Embryonic facial prominence (tissue), 1 donor: ENCODE results near the gene TRAF4.

Experiments used
- DNase-seq: peaks from one replicate; pipeline ENCODE4 v3.0.0-alpha.2; 2016; ENCODE audit errors: extremely low spot score

Gene TRAF4

DNA sequence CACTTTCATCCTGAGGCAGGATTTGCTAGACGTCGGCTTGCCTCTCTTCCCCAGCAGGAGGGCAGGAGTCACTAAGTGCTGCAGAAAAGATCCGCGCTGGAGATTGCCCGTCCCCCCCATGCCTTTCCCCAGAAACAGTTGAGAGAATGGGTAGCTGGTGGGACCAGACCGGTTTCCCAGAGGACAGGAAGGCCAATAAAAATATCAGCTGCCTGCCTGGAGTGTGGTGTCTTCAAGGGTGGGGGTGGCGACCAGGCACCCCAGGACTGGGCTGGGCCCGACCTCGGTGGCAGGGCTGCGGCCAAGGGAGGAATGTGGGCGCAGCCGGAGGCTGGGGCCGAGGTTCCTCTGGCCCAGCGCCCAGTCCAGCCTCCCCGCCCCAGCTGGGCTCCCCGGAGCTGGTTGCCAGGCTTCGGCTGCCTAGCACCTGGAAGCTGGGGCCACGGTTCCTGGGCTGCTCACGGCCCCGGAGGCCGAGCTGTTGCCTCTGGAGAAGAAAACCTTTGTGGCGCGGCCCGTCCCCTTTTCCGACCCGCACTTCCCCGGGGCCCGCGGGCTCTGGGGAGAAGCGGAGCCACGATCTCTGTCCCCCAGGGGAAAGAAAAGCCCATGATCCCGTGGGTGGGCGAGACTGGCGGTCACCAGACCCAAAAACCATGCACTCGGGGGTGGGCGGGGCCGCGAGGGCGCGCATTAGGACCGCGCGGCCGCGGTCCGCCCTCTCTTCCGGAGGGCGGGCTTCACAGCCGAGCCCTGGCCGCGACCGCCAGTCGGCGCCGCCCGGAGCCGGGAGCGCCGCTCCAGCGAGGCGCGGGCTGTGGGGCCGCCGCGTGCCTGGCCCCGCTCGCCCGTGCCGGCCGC, at the start of gene TRAF4:
Gene TRAF4 (plus strand): TSS at position 769 of the 861 bp plus-strand sequence. CDS start 102 bp downstream, outside the sequence.
- DNase-seq: peak; percentile 44

DNA sequence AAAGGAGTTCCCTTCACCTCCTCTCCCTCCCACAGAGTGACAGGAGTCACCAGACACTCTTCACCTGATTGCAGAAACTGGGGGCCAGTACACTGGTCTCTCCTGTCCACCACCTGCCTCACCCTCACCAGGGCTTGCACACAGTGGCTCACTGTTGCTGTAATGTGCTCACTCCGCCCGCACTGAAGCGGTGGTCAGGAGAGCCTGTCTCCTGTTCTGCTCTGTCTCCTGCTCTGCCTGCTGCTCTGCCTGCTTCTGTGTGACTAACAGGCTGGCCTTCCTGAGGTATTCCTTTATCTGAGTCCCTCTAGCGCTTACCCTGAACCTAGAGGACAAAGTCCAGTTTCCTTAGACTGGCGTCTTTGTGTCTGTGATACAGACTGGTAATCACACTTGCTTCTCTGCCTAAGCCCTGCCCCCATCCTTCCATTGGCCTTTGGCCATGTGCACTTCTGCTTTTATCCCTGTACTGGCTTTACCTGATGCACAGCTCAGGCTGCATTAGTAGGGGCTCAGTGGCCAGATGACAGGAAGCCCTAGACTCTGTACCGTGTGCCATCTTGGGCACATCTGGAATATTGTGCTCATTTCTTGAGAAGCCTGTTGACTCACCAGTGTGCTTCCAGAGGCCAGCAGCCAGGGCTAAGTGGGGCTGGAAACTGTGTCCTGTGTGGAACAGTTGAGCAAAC, 45.4 kb upstream of the TRAF4 start:
- DNase-seq: no peak

DNA sequence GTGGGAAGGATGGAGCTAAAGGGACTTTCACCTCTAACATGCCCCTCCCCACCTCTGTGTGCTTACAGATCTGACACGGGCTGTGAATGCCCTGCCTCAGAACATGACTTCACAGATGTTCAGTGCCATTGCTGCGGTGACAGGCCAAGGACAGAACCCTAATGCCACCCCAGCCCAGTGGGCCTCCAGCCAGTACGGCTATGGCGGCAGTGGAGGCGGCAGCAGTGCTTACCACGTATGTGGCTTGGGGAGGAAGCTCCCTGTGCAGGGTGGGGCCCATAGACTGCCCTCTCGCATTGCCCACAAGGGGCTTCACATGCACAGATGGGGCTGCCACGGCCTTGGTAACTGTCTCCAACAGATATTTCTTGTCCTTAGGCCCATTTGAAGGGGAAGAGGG, 43.5 kb upstream of the TRAF4 start:
- no peak for DNase-seq

DNA sequence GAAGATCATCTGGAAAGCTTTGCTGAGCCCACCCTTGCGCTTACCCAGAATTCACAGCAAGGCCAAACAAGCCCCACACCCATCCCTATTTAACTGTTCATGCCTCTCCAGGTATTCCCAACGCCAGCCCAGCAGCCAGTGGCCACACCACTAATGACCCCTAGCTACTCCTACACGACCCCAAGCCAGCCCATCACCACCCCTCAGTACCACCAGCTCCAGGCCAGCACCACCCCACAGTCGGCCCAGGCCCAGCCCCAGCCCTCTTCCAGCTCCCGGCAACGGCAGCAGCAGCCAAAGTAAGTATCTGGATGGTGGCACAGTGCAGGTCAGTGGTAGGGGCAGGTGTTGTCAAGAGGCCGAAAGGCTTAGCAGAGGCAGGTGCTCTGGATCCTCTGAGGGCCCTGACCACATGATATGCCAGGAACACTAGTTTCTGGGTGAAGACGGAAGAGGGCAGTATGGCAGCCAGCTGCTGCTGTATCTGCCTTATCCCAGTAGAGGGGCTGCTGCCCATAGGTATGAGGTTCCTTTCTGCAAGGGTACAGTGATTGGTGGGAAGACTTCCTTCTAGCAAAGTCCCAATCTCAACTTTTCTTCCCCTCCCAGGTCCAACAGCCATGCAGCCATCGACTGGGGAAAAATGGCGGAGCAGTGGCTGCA, 42.9 kb upstream of the TRAF4 start:
- no peak for DNase-seq

GRCh38 chr17:28702026-28702751, 41.6 kb upstream of the TRAF4 start:
- DNase-seq: no peak

- DNase-seq: no peak
Measured at GRCh38 chr17:28702752-28703150, 41.1 kb upstream of the TRAF4 start.

DNA sequence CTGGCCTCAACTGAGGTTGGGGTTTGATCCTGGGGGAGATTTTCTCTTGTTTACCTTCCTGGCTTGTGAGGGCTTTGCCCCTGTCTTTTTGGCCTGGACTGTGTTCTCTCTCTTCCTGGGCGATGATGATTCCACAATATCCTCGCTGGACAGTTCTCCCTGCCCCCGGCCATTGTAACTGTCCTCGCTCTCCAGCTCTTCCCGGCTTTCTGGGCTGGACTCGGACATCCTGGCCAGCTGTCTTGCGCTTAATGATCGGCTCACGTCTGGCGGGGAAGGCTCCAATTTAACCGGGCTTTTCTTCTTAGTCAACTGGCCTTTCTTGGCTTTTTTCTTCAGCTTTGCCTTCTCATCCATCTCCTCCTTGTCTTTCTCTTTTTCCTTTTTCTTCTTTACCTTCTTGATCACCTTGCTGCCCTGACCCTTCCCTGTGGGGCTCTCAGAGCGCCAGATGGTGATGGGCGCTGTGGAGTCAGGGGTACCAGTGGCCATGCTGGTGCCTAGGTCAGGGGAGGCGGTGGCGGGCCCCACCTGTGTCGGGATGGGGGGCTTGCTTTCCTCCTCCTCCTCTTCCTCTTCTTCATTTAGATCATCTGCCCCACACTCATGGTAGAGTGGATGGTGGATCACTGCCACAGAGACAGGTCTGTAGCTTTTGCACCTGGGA, 40.1 kb upstream of the TRAF4 start:
- DNase-seq: no peak

DNA sequence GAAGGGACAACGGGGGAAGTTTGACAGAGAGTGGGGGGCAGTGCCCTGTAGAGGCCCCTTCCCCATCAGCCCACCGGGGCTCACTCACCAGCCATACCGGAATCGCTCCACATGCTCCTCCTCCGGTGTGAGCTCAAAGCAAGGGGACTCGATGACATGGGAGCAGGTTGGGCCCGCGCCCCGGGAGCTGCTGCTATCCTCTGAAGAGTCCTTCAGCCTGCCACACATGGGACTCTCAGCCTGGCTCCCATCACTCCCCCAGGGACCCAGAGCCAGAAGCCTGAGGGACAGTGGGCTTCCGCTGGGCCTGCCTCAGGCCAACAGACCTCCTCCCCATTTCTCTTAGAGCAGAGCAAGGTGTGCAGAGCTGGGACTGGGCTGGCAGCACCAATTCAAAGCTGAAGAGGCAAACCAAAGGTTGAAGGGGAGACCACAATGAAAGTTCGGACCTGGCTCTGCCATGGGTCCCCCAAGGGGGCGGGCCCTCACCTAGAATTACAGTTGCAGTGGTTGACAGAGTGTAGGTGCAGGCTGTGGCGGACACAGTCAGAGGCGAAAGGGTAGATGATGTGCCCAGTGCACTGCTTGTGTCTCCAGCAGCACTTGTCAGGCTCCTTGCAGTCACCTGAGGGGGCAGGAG, 39.5 kb upstream of the TRAF4 start:
- DNase-seq: no peak

- no peak for DNase-seq
Measured at GRCh38 chr17:28705074-28705659, 38.6 kb upstream of the TRAF4 start.

- no peak for DNase-seq
Measured at GRCh38 chr17:28705728-28706334, 38.0 kb upstream of the TRAF4 start.

DNA sequence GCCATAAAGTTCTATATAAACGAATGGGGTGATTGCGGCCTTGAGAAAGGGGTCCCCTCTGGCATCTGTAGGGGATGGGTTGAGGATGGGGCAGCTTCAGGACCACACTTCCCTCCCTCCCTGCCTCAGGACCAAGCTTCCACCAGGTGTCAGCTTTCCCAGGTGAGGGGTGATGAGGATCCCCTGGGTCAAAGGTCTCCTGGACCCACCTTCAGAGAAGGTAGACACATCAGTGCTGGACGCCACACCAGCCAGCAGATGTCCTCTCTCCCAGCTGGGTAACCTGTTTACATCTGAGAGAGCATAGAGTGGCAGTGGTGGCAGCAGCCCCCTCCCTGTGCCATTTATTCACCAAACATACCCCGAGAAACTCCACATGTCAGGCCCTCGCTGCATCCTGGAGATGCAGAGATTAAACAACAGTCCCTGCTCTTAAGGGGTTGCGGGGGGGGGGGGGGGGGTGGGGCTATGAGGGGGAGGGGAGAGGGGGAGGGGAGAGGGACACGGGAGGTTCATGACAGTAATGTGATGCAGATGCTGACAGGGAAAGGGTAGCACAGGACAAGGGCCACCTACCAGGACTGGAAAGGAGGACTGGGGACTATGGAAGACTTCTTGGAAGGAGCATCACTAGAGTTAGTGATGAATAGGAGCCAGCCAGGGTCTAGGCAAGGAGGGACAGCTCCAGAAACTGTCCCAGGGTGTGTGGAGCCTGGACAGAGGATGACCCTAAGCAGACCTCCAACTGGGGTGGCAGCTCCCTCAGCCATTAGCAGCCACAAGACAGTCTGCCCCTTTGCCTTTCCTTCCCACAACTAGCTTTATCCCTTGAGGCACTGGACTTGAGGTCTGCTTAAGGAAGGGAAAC, 37.1 kb upstream of the TRAF4 start:
- no peak for DNase-seq

- DNase-seq: no peak
Measured at GRCh38 chr17:28707339-28707720, 36.5 kb upstream of the TRAF4 start.

GRCh38 chr17:28710861-28711722, 32.7 kb upstream of the TRAF4 start:
- DNase-seq: peak; percentile 88

DNA sequence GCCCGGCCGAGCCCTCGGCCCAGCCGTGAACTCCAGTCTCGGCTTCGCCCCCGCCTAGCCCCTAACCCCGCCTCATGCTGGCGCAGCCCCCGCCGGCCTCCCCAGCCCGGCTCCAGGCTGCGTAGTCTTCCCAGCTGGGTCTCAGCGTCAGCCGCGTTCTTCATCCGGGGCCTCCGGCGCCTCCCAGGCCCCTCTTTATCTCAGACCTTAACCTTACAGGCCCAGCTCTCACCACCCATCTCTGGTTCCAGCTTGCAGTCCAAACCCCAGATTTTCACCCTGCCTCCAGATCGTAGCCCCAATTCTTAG, 32.1 kb upstream of the TRAF4 start, which contains the start of gene PROCA1:
Gene PROCA1 (minus strand): TSS at position 166 of the 309 bp plus-strand sequence. CDS start 228 bp downstream, outside the sequence.
- no peak for DNase-seq

DNA sequence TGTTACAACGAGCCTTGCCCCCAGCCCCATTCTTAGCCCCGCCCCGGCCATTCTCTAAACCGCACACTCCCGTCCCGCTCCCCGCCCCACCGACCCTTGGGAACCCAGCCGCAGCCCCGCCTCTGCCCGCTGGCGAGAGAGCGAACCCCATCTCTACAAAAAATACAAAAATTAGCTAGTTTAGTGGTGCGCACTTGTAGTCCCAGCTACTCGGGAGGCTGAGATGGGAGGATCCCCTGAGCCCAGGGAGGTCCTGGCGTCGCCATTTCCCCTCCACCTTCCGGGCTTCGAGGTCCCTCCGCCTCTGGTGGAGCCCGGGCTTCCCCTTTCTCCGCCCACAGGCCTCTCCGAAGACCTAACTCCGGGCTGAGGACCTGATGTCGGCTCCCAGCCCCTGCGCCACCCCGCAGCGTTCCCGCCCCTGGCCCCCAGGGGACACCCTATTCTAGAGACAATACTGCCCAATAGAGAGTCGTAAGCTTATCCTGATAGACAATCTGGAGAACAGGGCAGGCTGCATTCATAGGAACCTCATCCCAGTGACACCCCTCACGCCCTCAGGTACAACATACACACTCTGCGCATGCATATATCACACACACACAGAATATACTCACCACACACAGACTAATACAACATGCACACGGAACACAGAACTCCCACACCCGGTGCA, 31.6 kb upstream of the TRAF4 start:
- no peak for DNase-seq

DNA sequence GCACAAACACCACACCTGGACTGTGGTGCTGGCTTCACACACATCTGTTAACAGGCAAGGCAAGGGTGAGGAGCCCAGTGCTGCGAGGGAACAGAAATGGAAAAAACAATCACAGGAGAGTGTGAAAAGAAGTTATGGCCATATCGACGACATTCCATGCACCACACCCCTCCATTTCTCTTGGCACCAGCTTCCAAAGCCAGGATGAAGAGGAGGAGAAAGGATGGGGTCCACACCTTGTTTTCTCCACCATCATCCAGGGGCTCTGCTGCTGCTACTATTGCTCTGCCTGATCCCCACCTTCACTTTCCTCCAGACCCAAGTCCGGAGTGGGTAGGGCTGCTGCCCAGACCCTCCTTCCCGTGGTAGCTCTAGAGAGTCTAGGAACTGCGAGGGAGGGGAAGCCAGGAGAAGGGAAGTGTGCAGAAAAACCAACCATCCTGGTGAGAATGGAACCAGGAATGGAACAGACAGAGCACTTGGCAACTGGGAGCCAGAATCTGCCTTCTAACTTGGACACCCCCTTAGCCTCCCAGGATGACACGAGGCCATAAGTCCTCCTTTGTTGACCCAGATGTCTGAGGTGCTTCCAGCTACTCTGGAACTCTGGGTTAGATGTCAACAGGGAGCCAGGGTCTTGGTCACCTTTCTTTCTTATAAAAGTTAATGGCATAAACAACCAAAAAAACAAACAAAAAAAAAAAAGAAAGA, 31.0 kb upstream of the TRAF4 start:
- DNase-seq: no peak

GRCh38 chr17:28714281-28714680, 29.5 kb upstream of the TRAF4 start:
- DNase-seq: no peak
